ENCODE data around the gene ANKRD63.

DNA sequence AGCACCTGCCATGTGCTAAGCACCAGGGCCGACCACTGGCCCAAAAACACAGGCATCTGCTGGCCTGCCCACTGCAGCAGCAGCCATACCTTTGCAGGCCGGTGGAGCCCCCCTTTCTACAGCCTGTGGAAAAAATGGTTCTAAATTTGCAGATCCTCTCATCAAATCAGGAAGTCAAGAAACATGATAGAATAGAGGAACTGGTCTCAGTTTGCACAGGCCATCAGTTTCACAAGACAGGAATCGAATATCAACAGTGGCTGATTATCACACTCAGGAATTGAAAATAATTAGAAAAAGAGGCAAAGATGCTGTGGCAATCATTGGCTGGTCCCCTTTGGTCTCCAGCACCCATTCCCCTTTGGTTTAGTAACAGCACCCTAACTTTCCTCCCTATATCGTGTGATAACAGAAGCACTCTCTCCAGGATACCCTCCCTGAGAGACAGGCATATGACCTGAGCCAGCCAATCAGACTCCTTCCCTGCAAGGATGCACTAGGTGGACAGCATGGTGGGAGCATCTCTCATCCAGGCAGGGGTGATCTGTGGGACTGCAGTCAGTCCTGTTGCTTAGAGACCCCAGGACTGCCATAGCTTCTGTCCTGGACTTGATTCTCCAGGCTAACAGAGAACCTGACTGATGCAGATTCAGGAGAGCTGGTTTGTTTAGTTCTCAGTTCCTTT is 47.5 kb downstream of the ANKRD63 start:
- TF ChIP-seq, protein P1, sequence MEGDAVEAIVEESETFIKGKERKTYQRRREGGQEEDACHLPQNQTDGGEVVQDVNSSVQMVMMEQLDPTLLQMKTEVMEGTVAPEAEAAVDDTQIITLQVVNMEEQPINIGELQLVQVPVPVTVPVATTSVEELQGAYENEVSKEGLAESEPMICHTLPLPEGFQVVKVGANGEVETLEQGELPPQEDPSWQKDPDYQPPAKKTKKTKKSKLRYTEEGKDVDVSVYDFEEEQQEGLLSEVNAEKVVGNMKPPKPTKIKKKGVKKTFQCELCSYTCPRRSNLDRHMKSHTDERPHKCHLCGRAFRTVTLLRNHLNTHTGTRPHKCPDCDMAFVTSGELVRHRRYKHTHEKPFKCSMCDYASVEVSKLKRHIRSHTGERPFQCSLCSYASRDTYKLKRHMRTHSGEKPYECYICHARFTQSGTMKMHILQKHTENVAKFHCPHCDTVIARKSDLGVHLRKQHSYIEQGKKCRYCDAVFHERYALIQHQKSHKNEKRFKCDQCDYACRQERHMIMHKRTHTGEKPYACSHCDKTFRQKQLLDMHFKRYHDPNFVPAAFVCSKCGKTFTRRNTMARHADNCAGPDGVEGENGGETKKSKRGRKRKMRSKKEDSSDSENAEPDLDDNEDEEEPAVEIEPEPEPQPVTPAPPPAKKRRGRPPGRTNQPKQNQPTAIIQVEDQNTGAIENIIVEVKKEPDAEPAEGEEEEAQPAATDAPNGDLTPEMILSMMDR (IDR thresholded peaks at IDR 0.05 in 8 of 11, conservative IDR thresholded peaks at IDR 0.05 in 3 of 11): no peak
- no peak for TF ChIP-seq POLR2AphosphoS5 (IDR thresholded peaks at IDR 0.05)
